ENCODE measurements around the gene ATP8A2.

Gene ATP8A2

GRCh38 chr13:25683662-25684370 lies 312.0 kb downstream of the ATP8A2 start:
- no peak for DNase-seq (ENCODE audit: low read depth in 2 of 2)

- no peak for DNase-seq (ENCODE audit: low read depth in 2 of 2)
Measured at GRCh38 chr13:25684491-25684890, 312.7 kb downstream of the ATP8A2 start.

DNA sequence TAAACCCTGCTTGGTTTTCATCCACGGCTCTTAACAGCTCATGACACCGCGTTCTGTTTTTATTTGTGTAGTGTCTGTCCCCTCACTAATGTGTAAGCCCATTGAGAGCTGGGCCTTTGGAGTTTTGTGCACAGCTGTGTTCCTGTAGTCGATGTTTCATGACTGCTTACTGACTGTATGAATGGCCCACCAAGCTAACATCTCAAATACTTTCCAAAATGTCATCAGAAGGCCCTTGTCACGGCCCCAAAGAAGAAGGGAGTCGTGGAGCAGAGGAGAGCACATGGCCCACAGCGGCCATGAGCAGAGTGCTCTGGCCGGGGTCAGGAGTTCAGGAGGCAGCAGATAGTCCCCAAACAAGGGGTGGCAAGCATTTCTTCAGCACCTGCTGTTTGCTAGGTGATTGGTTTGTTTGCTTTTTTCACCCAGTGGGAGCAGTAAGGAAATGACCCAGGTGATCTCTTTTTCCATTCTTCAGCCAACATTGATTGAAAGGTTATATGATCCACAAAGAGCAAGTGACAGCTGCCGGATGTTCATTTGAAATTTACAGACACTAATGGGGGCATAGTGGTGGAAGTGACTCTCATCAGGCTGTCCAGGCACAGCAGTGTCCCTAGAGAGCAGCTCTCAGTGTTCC lies 315.2 kb downstream of the ATP8A2 start:
- DNase-seq (ENCODE audit: low read depth in 2 of 2) = no peak

DNA sequence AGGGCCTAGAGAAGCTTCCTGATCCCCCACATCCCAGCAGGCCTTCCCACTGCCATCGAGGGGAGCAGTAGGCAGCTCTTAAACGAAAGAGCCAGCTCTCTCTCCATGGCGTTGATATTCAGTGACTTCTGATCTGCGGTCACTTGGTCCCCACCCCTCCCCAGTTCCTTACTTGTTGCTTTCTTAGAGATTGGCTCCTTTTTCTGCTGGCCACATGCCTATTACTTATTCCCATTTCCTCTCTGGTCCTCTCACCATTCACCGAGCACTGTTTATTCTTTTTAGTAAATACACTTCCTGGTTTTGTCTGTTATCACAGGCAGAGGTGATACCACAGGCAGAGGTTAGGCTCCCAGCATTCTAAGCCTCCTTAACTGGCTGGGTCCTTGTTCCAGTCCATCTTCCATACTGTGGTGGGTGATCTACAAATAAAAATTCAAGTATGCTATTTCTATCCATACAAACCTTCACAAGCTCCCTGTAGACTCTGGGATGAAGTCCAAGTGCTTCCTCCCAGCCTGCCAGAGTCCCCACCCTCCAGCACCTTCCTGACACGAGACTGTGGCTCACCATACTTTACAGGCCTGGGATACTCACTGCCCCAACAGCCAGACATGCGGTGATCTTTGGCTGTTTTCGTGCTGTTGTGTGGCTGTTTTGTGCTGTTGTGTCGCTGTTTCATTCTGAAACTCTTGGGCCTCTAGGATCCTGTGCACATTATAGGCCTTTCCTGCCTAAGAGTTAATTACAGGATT lies 315.9 kb downstream of the ATP8A2 start:
- DNase-seq (ENCODE audit: low read depth in 2 of 2) = no peak

DNA sequence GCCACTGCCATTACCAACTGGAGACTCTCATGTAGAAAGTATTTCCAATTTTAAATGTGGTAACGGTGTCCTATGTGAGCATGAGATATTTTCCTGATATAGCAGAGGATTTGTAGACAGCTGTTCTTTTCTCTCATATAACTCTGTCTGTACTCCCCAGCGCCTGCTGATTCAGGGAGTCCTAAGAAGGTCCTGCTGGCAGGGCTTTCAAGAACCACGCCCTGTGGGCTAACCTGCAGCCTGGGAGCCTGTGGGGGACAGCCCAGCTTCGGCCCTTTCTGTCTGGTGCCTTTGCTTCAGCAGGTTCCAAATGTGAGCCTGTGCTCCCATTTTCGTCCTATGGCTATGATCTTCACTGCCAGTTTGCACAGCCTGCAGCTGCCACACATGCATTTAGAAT lies 316.8 kb downstream of the ATP8A2 start:
- no peak for DNase-seq (ENCODE audit: low read depth in 2 of 2)

DNA sequence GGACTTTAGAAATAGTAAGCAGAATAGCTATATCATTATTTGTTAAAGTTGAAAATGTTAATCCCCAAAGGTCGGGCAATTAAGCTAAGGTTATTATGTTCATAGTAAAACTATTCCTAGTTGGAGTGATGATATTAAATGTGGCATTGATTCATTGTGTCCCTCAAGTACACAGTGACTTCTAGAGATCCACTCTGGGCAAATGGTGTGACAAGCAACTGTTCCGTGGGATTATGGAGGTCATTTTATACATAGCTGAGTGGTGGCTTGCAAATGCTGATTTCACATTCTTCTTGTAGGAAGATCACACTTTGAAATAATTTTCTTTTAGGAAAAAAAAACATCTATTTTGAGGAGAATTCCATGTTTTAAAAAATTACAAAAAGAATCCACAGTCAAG lies 317.8 kb downstream of the ATP8A2 start:
- no peak for DNase-seq (ENCODE audit: low read depth in 2 of 2)

GRCh38 chr13:25690582-25690981 lies 318.8 kb downstream of the ATP8A2 start:
- no peak for DNase-seq (ENCODE audit: low read depth in 2 of 2)

DNA sequence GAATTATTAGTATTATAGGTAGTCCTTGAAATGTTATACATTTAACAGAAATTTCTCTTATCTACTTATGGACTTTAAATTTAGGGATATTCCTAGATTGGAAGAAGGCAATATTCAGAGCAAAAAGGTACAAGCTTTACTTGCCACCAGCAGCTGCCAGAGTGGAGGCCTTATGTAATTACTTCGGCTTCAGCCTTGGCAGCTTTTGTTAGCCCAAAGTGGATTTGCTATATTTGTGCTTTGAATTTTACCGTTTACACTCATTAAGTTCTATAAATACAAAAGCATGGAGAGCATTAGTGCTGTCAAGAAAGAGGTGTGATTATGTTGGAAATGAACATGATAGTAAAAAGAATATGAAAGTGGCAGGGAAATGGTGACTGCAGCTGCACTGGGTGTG lies 319.9 kb downstream of the ATP8A2 start:
- DNase-seq (ENCODE audit: low read depth in 2 of 2) = no peak

DNA sequence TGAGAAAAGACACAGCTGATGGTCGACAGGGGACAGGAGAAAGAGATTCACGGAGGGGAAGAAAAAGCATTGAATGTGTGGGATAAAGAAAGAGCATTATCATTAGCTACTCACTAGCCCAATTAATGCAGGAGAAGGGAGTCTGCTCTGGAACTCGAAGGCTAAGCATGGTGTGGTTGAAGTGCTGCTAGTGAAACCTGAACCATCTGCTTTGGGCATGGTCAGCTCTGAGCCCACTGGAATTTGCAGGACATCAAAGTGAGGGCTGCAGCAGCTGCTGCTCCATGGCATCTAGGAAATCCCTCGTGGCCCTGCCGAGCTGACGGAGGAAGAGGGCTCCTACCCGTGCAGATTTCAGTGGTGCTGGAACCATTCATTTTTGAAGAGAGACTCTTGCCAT lies 320.3 kb downstream of the ATP8A2 start:
- DNase-seq (ENCODE audit: low read depth in 2 of 2) = no peak

DNA sequence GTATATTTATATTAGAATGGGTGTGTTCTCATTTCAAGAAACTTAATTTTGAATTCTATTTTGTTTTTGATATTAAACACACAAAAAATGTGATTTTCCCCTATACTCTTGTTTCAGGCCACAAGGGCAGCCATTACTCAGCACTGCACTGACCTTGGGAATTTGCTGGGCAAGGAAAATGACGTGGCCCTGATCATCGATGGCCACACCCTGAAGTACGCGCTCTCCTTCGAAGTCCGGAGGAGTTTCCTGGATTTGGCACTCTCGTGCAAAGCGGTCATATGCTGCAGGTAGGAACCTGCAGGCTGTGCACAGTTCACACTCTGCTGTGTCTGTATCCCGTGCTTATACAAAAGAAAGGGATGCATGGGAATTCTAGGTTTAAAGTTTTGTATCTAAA lies 327.3 kb downstream of the ATP8A2 start:
- no peak for DNase-seq (ENCODE audit: low read depth in 2 of 2)

GRCh38 chr13:25699600-25699999 lies 327.8 kb downstream of the ATP8A2 start:
- DNase-seq (ENCODE audit: low read depth in 2 of 2) = no peak

GRCh38 chr13:25701304-25701703 lies 329.5 kb downstream of the ATP8A2 start:
- no peak for DNase-seq (ENCODE audit: low read depth in 2 of 2)

DNA sequence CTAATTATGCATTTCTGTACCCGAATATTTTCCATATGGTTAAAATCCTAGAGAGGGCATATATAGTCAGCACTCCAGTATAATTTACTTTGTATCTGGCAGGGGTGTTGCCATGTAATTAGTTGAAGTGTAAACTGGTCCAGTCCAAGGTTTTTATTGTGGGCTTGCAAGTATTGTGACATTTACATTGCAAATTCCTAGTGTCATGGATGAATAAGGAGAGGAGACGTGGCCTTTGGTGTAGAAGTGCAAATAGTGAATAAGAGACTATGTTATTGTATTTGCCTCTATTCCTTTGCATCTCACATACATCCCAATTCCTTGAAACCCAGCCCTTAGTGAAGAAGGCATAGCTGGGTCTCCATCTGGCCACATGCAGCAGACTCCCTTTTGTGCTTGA lies 330.6 kb downstream of the ATP8A2 start:
- no peak for DNase-seq (ENCODE audit: low read depth in 2 of 2)

DNA sequence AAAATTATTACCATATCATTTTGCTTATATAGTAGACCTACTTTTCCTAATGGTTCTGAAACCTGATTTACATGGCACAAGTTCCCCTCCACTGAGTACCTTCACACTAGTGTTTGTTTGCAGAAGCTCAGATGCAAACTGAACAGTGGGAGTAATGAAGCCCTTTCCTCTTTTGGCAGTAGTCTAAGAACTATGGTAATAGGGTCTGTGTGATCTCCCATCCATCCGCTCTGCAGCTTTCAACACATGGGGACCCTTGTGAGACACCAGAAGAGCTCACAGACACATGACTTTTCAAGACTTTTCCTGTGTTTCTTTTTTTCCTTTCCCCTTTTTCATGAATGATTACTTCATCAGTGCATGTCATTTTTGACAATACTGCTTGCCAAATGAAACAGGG lies 336.0 kb downstream of the ATP8A2 start:
- no peak for DNase-seq (ENCODE audit: low read depth in 2 of 2)

- DNase-seq (ENCODE audit: low read depth in 2 of 2) = no peak
Measured at GRCh38 chr13:25708268-25708667, 336.5 kb downstream of the ATP8A2 start.

DNA sequence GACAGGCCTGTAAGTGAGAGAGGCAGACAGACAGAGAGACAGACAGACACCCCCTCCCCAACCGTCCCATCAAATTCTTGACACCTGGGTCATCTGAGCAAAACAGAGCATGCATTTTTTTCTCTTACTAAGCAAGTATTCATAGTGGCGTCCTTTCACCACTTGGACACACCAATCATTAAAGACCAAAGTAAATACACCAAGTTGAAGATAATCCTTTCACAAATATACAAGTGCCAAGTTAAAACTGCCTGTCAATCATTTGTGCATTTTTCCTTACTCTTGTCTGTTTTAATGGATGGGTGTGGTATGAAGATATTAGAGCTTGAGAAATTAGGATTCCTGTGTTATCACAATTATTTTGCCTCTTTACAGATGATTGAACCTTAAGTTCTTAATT lies 337.3 kb downstream of the ATP8A2 start:
- DNase-seq (ENCODE audit: low read depth in 2 of 2) = no peak

- DNase-seq (ENCODE audit: low read depth in 2 of 2) = no peak
Measured at GRCh38 chr13:25715760-25716159, 344.0 kb downstream of the ATP8A2 start.

DNA sequence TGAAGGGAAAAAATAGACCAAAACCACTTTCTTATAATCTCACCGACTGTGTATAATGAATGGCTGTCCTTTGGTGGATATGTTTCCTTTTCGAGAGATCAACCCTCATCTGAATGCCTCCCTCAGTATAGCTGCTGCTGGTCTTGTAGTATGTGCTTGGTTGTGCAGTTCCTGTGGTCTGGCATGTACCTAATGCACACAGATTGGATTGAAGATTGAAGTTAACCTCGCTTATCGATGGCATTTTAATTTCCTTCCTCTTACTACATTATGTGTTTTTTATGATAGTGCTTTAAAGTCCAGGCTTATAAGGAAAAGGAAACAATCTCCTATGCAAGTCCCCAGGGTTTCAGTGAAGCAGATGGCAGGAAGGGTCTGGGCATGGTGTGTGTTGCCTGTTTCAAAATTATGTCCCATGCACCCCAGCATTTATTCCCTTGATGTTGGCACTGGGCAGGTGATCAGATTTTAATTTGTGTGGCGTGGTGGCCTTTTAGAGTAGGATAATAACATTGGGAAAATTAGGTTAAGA lies 346.0 kb downstream of the ATP8A2 start:
- no peak for DNase-seq (ENCODE audit: low read depth in 2 of 2)

DNA sequence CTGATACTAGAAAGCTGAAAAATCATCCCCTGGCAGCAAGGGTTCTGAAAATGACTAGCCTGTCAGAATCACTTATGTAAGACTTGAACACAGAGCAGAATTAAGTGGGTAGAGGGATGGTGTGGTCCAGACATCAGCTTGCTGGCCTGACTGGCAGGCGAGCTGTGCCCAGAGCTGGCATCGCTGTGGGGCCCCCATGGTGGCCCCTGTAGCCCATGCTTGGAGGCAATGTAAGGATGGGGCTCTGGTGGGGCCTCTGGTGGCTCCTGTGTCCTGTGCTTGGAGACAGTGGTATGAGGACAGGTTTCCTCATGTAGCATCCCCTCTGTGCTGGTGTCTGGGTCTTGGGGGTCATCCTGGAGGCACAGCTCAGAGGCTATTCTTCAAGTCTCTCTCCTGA lies 347.9 kb downstream of the ATP8A2 start:
- DNase-seq (ENCODE audit: low read depth in 2 of 2) = no peak

- no peak for DNase-seq (ENCODE audit: low read depth in 2 of 2)
Measured at GRCh38 chr13:25722893-25723292, 351.1 kb downstream of the ATP8A2 start.

DNA sequence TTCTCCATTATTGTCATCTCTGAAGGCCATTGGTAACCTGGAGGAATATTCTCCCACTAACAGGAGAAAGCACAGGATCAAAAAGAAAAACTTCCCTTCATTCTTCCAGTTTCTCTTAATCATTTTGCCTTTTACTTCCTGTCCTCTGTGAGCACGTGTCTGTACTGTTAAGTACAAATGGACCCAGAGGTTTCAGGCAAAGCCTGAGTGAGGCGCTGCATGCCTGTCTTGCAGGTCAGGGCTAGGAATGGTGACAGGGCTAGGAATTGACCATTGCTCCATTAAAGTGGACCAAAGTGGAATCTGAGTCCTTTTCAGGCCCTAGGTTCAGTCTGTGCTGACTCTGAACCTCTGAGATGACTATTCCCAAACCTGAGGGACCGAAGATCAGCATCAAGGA lies 353.3 kb downstream of the ATP8A2 start:
- no peak for DNase-seq (ENCODE audit: low read depth in 2 of 2)

DNA sequence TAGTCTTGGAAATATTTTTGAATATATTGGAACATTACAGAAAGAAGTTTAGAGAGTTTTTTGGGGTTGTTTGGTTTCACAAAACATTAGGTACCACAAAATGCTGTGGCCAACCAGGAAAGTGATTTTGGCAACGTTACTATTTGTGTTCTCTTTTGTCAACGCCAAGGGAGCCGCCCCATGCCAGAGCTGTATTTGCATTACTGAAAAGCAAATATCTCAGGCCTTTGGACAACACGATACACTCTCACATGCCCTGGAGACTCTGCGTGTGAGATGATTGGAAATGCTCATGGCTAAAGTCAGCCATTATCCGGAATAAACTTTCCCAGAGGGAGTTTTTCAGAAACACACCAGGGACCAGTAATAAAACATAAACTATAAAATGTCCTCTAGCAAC lies 355.5 kb downstream of the ATP8A2 start:
- no peak for DNase-seq (ENCODE audit: low read depth in 2 of 2)

DNA sequence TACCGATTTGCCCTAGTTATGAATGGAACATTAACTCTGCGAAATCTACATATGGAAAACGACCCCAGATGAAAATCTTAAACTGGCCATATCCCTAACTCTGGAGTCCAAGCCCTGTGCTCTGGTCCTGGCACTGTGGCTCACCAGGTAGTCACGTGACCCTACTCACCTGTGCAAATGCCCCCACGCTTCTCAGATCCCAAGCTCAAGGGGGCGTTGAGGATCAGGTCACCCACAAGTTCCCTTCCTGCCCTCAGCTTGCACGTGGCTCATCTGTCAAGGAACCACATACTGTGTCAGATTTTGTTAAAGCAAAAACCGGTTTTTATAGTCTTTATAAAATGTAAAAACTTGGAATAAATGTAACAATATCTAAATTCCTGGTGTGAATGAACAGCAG lies 356.0 kb downstream of the ATP8A2 start:
- DNase-seq (ENCODE audit: low read depth in 2 of 2) = no peak

Measured in stimulated activated CD4-positive, alpha-beta T cell treated with anti-CD3 and anti-CD28 coated beads, Interleukin-15, amount 100 ng/mL, for 48 hours (primary cell).